Bronchial epithelial cell (primary cell): ENCODE results near the gene DLEC1. TPM values are rescaled to one million over a fixed set of nuclear protein-coding genes. Genes with fewer than 3 reads are reported as not detected.

Experiments used
- DNase-seq: peaks from one replicate; pipeline ENCODE4 v3.0.0-alpha.2; 2010; ENCODE audit warnings: low read depth
- FAIRE-seq: peaks from 2 replicates; lab custom pipeline; 2011; peaks lifted over from hg19 to GRCh38; lab: Jason Lieb, UNC
- H3K27me3 ChIP-seq: 2 replicates; pipeline ENCODE4 v1.5.1; 2011; ENCODE audit warnings: low read length; ENCODE audit not compliant: control insufficient read depth, insufficient read depth
- H3K36me3 ChIP-seq: 2 replicates; pipeline ENCODE4 v1.5.1; 2011; ENCODE audit warnings: low read length; ENCODE audit not compliant: control insufficient read depth, insufficient read depth
- H3K4me3 ChIP-seq: 2 replicates; pipeline ENCODE4 v1.5.1; 2011; ENCODE audit warnings: mild to moderate bottlenecking, low read depth, low read length, control low read depth
- CTCF ChIP-seq: IDR thresholded peaks from 2 replicates; pipeline ENCODE4 v1.5.1; 2011; ENCODE audit warnings: mild to moderate bottlenecking, moderate library complexity, low read length, control low read depth, inconsistent platforms; ENCODE audit not compliant: insufficient read depth, severe bottlenecking
- total RNA-seq: library from RNA; depleted of rRNA; stranded (reverse); fragments of >200 nt; gene quantifications from 2 replicates; pipeline ENCODE4 v1.2.1, GENCODE V29; 2014

Gene DLEC1
- total RNA-seq, 1 donor from 2014 or later = 0.26 TPM

- no peaks in the 10 kb centered on the region for H3K27me3 ChIP-seq
- H3K36me3 ChIP-seq = peaks cover 17% of the 10 kb centered on the region
- DNase-seq (no peak), FAIRE-seq (no peak)
- H3K4me3 ChIP-seq = no peak overlapping the region
- no peak for TF ChIP-seq CTCF
Measured at GRCh38 chr3:38009807-38010591, 29.0 kb upstream of the DLEC1 start.

- no peak for TF ChIP-seq CTCF
- DNase-seq (no peak), FAIRE-seq (no peak)
- Histone ChIP-seq H3K4me3 (no peak overlapping the region), H3K36me3 (peaks cover 20% of the 10 kb centered on the region), H3K27me3 (no peaks in the 10 kb centered on the region)
Measured at GRCh38 chr3:38011111-38011510, 27.9 kb upstream of the DLEC1 start.

GRCh38 chr3:38015485-38015884 is 23.5 kb upstream of the DLEC1 start:
- DNase-seq (no peak), FAIRE-seq (peak; percentile 62)
- TF ChIP-seq CTCF = no peak
- Histone ChIP-seq H3K36me3 (peaks cover 36% of the 10 kb centered on the region), H3K4me3 (no peak overlapping the region), H3K27me3 (no peaks in the 10 kb centered on the region)

GRCh38 chr3:38015984-38016383 is 23.0 kb upstream of the DLEC1 start:
- no peak for DNase-seq
- Histone ChIP-seq H3K27me3 (no peaks in the 10 kb centered on the region), H3K36me3 (peaks cover 36% of the 10 kb centered on the region), H3K4me3 (no peak overlapping the region)
- TF ChIP-seq CTCF = no peak
- FAIRE-seq = peak; percentile 64

- FAIRE-seq (no peak), DNase-seq (no peak)
- H3K36me3 ChIP-seq = peaks cover 34% of the 10 kb centered on the region
- TF ChIP-seq CTCF = no peak
- H3K27me3 ChIP-seq = no peaks in the 10 kb centered on the region
- H3K4me3 ChIP-seq = no peak overlapping the region
Measured at GRCh38 chr3:38016410-38016809, 22.6 kb upstream of the DLEC1 start.
